Neural progenitor cell (in vitro differentiated cells): ENCODE results near the gene TAS2R9.

ENCODE experiments used
- EZH2 ChIP-seq: fragments of 200-600 bp; sonication (generic); IDR thresholded peaks from 2 replicates; pipeline ENCODE4 v1.6.1; 2017; ENCODE audit warnings: antibody characterized with exemption, mild to moderate bottlenecking, moderate library complexity
- TF ChIP-seq, protein P1 (sequence below): fragments of 200-600 bp; sonication (generic); IDR thresholded peaks from 2 replicates; pipeline ENCODE4 v1.5.1; 2017; ENCODE audit warnings: antibody characterized with exemption, mild to moderate bottlenecking

DNA sequence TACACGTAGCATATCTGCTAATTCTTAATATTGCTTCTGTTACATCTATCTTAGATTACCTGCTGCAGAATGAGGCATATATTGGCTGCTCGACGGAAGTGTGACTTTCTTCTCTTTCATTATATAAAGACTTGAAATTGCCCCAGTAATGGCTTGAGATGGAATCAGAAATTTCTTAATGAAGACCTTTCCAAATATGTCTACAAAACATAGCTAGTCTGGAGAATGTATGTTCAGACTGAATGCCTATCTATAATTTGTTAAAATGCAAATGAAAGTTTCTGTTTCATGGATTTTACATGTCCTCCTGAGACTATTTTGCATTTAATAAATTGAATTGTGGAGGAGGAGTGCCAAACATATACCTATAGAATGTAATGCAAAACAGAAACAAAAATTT lies 16.3 kb upstream of the TAS2R9 start, which contains the start of gene TAS2R10:
- TF ChIP-seq, protein P1, sequence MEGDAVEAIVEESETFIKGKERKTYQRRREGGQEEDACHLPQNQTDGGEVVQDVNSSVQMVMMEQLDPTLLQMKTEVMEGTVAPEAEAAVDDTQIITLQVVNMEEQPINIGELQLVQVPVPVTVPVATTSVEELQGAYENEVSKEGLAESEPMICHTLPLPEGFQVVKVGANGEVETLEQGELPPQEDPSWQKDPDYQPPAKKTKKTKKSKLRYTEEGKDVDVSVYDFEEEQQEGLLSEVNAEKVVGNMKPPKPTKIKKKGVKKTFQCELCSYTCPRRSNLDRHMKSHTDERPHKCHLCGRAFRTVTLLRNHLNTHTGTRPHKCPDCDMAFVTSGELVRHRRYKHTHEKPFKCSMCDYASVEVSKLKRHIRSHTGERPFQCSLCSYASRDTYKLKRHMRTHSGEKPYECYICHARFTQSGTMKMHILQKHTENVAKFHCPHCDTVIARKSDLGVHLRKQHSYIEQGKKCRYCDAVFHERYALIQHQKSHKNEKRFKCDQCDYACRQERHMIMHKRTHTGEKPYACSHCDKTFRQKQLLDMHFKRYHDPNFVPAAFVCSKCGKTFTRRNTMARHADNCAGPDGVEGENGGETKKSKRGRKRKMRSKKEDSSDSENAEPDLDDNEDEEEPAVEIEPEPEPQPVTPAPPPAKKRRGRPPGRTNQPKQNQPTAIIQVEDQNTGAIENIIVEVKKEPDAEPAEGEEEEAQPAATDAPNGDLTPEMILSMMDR, result no peak
- TF ChIP-seq EZH2, result no peak
